HG03060 (cell line): ENCODE measurements around the gene DRD2.
"Not testable (repeated sequence)": the region's sequence is repeated elsewhere in the genome, so short reads cannot be mapped to it uniquely, and the experiment has no call there.

Experiments used
- ATAC-seq: cut with Tn5 transposase; IDR thresholded peaks from one replicate; pipeline ENCODE4 v1.9.1; 2021; ENCODE audit warnings: low read depth, moderate number of reproducible peaks; ENCODE audit not compliant: unreplicated experiment

DRD2 gene

DNA sequence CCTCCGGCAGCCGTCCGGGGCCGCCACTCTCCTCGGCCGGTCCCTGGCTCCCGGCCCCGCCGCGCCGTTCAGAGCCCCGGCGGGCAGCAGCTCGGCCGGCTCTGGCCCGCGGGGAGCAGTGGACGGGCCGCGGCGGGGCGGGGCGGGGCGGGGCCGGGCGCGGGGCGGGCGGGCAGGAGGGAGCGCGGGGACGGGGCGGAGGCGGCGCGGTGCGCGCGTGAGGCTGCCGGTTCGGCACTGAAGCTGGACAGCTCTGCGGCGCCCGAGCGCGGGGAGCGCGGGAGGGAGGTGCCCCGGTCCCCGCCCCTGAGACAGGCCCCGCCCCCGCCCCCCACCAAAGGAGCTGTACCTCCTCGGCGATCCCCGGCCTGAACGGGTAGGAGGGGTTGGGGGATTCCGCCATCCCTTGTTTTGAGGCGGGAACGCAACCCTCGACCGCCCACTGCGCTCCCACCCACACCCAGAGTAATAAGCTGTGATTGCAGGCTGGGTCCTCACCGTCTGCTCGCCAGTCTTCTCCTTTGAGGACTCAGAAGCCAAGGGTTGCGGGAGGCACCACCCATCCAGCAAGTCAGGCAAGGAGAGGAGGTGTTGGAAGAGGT lies at the start of gene DRD2:
TSS of gene DRD2 (minus strand) at position 239 of the 602 bp plus-strand sequence. CDS start 50,747 bp downstream, outside the sequence.
- ATAC-seq: no peak

DNA sequence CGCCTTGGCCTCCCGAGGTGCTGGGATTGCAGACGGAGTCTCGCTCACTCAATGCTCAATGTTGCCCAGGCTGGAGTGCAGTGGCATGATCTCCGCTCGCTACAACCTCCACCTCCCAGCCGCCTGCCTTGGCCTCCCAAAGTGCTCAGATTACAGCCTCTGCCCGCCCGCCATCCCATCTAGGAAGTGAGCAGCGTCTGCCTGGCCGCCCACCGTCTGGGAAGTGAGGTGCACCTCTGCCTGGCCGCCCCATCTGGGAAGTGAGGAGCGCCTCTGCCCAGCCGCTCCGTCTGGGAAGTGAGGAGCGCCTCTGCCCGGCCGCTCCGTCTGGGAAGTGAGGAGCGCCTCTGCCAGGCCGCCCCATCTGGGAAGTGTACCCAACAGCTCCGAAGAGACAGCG lies 48.7 kb upstream of the DRD2 start:
- not testable (repeated sequence) for ATAC-seq

DNA sequence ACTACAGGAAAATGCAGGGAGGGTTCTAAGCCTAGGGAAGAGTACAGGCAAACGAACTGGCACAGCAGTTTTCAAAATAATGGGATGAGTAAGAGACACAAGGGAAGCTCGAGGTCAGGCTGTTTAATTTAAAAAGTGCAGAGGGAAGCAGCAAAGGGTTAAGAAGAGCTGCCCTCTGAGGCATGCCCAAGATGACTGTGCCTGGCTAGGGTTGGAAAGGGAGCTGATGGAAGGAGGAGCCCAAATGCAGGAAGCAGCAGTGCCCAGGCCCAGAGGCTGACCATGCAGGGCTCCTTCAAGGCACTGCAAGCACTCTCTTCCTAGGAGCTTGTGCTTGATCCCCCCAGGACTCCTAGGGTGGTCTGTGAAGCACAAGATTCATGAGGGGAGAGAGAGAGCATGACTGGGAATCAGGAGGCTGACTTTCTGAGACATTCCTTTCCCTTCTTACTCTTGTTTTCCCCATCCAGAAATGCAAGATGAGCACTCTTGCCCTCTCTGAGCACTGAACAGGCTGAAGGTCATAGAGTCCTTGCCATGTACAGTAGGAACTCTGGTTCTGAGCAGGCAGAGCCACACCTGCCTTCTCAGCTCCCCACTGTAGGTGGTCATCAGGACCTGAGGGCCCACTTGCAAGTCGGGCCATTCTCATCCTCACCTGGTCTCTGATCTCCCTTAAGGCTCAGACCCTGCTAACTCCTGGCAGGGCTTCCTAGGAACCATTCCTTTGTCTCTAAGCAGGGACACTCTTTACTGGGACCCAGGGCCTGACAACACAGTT lies 46.7 kb upstream of the DRD2 start:
- ATAC-seq: no peak

DNA sequence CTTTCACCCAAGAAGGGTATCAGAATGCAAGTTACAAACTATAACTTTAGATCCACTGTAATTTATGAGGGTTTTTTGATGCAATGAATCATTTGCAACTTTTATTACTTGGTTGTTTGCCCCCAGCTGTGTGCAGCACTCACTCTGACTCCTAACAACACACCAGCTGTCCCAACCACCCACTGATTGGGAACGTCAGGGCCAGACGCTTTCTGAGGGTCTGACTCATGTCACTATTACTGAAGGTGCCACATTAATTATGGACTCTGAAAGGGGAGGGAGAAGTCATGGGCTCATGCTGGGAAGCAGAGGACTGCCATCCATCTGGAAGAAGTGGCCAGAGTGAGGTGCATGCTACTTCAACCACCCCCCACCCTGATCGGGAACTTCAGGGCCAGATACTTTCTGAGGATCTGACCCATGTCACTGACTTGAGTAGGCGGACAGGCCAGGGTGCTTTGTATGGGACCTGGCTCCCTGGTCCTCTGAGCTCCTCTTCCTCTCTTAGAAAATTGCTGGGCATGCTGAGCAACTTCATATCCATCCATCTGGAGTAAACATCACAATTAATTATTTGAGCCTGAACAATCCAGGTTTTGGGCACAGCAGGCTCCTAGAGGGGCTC lies 44.9 kb upstream of the DRD2 start:
- ATAC-seq: no peak

DNA sequence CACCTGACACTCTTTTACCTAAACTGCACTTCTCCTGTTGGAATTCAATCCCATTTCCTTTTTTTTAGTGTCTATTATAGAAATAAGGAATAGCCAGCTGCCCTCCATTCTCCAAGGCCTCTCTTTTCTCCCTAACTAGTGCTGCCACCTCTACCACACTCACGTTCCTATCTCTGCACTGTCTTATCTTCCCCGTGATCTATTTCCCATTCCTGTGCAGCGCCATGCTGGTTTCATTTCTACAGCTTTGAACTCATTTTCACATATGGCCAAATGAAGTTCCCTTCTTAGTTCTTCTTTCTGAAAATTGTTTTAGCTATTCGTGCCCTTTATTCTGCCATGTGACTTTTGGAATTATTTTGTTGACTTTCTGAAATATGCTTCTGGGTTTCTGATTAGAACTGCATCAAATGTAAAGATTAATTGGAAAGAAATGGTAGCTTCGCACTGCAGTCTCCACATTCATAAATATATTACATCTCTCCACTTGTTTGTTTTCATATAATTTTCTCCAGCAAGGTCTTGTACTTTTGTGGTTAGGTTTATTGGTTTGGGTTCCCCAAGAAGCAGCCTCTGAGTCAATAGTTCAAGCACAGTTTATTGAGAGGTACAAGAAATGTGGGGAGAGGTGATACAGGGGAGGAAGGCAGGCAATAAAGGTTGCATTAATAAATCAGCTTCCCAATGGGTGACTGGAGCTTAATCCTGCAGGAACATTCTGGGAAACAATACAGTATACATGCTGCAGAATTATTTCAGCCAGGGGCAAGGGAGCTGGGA lies 43.7 kb upstream of the DRD2 start:
- ATAC-seq: no peak

DNA sequence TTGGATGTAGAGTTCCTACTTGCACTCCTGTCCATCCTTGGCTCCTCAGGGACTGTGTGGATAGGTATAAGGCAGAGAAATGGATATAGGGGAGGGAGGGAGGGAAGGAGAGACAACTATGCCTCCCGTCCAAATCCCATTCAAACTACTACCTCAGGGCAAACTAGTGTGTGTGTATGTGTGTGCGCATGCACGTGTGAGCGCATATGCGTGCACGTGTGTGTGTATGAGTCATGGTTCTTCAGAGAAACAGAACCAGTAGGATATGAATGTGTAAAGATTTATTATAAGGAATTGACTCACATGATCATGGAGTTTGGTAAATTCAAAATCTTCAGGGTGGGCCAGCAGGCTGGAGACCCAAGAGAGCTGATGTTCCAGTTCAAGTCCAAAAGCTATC lies 42.2 kb upstream of the DRD2 start:
- no peak for ATAC-seq

DNA sequence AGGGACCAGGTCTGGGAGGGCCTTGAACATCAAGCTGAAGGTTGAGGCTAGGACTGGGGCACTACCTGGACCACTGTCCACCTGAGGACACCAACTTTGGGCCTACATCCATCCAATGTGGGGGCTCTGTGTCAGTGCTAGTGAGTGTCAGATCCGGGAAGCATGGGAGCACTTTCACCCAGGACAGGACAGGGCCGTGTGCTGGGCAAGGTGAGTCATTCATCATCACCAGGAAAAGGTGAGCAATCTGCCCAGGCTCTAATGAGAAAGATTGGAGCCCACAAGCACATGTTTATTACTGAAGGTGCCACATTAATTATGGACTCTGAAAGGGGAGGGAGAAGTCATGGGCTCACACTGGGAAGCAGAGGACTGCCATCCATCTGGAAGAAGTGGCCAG lies 39.7 kb upstream of the DRD2 start:
- no peak for ATAC-seq

DNA sequence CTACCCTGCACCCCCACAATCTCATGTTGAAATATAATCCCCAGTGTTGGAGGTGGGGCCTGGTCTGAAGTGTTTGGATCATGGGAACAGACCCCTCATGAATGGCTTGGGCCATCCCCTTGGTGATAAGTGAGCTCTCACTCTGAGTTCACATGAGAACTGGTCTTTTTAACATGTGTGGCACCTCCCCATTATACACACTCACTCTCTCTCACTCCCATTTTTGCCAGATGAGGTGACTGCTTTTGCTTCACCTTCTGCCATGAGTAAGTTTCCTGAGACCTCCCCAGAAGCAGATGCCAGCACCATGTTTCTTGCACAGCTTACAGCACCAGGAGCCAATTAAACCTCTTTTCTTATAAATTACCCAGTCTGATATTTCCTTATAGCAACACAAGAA lies 32.1 kb upstream of the DRD2 start:
- no peak for ATAC-seq

DNA sequence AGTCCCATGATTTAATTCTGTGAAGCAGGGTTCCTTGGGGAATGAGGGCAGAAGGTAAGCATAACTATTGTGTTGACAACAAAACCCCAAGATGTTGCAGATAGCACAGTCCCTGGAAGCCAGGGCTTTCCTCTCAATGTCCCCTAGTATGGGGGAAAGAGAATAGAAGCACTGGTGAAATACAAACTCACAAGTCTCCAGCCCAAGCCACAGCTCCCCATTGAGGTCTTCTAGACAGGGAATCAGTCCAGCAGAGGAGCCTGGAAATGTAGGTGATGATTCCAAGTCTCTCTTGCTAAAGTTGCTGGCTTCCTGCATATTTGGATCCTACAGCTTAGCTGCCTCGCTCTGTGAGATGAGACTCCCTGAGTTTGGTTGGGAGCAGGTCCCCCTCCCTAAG lies 31.7 kb upstream of the DRD2 start:
- no peak for ATAC-seq

DNA sequence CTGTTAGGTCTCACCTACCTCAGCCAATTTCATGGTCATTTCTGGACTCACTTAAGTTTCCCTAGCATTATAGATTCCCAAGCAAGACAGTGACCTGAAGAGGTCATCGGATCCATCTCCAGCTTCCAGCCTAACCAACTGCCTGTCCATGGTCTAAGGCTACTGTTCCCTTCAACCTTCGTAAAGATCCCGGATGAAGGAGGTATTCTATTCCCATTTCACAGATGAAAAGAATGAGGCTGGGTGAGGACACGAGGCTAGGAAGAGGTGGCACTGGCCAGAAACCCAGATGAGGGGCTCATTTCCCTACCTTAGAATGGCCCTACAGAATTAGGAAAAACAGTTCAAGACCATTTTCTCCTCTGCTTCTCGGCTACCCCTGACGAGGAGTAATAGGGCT lies 31.3 kb upstream of the DRD2 start:
- ATAC-seq: no peak

DNA sequence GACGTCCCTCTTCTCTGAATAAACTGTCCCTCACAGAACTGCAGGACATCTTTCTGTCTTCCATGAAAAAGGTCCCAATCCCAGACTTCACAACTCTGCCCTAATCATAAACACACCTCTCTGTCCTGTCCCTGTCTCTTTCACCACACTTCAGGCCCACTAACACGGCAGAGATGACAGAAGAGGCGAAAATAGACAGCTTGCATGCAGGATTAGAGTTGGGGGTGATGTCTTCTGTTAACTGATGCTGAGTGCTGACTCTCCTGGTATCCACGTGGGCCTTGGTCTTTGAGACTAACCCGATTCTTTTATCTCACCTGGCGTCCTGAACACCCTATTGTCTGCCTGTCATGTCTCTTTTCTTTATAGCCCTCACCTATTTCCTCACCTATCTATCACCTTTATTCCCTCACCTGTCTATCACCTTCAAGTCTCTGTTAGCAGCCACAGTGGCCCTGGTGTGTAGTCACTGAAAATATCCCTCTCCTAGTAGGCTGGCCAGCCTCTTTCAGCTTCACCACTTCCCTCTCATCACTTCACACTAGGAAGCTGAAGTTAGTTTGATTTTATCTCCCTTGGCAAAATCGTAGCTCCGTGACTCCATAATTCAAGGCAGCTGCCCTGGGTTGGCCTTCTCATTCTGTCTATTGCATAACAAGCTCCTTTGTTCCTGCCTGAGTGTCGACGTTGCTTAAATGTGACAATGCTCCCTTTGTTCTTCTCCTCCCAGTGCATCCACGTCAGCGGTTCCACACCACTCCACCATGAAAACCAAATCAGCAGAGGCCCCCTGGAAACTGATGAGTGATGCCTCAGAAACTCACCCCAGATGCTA lies 30.6 kb upstream of the DRD2 start:
- ATAC-seq: no peak

DNA sequence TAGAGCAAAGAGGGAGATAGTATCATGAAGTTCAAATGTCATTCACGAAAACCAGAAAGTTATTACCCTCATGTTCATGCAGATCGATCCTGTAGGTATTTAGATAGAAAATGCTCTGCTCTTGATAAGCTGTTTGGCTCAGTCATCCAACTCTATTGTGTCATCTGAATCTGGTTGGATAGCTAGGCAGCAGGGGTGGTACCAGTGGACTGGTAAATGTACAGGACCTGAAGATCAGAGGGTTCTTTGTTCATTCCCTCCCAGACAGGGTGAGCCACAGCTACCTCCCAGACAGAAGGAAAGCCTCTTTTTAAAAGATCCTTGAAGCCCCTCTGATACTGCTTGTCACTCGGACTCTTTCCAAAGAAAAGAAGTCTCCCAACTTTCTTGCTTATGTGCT lies 29.8 kb upstream of the DRD2 start:
- ATAC-seq: no peak

DNA sequence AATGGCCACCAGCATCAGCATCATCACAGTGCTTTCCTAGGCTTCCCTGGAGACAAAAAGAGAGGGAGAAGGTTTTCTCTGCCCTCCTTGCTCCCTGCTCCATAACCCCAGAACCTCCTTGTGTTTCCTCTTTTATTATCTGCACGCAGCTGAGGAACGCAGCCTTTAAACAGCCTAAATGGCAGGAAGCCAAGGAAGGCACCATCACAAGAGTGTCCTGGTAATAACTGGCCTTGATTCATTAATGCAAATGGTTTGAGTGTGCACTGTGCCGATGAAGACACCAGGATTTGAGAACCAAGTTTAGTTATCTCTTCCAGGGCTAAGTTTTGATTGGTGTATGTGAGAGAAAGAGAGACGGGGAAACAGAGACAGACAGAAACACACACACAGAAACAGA lies 29.4 kb upstream of the DRD2 start:
- no peak for ATAC-seq

DNA sequence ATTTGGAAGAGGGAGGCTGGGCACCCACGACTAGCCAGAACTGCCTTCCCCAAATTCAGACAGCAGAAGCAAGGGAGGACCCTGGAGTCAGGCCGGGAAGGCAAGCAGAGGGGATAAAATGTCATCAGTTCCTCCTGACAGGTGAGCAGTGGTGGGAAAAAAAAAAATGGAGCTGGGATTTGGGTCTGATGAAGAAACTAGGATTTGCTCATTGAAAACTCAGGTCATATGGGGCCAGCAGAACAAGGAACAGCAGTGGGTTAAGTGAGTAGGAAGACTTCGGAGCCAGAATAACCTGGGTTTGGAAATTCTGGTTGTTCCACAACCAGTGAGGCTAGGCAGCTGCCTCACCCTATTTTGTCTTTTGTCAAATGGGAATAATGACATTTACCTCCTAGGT lies 28.9 kb upstream of the DRD2 start:
- no peak for ATAC-seq

DNA sequence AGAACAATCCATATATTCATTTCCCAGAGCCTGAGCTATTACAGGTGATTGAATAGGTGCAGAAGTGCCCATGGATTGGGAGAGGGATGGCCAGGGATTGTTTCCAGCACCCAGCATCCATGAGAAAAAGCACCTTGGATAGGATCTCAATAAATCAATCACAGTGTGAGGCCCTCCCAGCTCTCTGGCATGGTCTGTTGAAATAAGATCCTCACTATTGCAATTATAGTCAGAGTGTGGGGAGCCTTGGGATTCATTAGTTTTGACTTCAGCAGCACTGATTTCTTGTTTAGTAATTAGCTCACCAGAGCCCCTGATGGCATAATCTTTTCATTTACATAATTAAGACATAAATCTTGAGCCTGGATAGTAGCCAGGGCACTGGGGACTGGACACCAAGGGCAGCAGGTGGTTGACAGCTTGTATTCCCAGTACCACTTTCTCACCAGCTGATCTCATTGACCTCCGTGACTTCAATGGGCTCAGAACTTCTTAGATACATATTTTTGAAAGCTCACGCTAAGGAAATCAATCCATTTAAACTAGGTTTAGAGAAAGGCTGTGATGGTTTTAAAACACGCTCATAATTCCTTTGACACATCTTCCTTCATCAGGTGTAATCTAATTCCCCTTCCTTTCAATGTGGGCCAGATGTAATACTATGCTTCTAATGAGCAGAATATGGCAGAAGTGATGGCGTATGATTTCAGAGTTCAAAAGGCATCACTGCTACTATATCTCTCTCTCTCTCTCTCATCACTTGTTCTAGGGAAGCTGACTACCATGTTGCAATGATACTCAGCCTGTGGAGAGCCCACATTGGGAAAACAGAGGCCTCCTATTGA lies 22.1 kb upstream of the DRD2 start:
- ATAC-seq: no peak

DNA sequence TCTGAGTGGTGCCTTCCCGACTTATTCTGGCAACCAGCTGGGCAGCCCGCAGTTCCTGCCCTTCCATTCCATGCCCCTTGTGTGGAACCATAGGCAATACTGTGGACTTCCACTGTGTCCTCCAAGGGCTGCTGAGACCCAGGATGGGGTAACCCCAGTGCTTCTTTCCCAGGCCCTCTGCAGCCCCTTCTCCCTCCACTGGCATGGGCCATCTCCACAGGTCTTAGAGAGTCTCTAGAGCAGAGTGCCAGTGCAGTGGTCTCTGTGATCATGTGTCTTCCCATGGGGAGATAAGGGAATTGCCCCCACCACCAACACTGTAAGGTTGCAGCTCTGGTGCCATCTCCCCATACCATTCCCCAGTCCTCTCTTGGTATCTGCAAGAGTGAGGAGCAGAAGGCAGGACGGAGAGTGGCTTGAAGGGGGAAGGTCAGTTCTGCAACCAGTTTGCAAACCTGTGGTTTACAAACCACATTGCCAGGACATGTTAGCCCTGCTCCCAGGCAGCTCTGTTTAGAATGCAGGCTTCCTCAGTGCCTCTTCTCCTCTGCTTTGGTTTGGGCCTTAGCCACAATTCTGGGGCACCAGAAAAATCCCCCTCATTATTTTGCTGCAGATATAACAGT lies 20.9 kb upstream of the DRD2 start:
- ATAC-seq: no peak

DNA sequence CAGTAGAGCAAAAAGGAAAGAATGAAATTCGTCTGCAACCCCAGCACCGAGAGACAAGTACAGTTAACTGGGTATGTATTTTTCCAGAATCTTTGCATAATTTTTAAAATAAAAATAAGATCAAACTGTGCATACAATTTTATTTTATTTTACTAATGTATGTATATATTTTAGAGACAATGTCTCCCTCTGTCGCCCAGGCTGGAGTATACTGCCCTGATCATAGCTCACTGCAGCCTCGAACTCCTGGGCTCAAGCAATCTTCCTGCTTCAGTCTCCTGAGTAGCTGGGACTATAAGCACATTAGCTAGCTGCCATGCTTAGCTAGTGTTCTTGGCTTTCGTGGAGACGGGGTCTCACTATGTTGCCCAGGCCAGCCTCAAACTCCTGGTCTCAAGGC lies 18.8 kb upstream of the DRD2 start:
- no peak for ATAC-seq

DNA sequence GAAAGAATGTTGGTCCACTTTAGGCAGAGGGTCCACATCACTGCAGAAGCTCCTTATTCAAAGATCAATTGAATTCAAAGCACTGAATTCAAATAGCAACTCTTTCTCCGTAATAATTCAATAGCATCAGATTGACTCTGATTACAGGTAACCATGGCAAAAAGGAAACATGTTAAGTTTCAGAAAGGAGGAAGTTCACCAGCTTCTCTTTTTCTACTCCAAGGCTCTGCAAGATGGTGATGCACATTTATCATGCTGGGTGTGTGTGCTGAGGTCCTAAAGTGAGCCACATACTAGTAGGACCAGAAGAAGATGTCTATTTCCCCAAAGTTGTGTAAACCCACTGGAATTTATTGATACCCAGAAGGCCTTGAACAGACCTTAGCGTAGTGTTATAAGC lies 18.0 kb upstream of the DRD2 start:
- ATAC-seq: no peak

DNA sequence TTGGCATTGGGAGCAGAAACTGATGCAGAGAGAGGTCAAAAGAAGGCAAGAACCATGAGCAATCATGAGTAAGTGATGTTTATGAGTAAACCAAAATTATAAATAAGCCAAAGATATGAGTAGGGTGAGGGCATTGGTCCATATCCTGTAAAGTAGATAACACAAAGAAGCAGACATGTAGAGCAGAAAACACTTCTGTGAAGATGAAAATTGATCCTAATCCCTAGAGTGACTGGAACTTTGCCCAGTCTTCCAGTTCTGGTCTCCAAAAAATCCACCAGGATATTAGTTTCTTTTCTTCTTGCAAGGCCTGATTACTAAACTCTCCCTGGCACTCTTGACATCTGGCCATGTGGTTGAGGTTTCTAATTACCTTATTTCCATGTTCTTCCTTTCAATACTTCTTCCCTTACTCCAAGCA lies 13.7 kb upstream of the DRD2 start:
- ATAC-seq: no peak
